ENCODE results near the gene HSD17B8.

The HSD17B8 gene

DNA sequence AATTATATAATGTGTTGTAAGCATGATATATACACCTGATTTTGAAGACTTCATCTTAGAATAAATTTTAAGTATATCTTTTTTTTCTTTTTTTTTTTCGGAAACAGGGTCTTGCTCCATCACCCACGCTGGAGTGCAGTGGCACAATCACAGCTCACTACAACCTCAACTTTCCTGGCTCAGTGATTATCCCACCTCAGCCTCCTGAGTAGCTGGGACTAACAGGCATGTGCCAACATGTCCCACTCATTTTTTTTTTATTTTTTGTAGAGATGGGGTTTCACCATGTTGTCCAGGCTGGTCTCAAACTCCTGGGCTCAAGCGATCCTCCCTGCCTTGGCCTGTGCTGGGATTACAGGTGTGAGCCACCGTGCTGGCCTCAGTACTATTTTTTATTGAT, 50.1 kb downstream of the HSD17B8 start:
- no peaks in the 10 kb centered on the region for H3K79me2 ChIP-seq (ENCODE audit: insufficient read depth, low read length)
- H3K9me2 ChIP-seq (ENCODE audit: low read depth, low read length), result no peaks in the 10 kb centered on the region
- TF ChIP-seq, protein P1, sequence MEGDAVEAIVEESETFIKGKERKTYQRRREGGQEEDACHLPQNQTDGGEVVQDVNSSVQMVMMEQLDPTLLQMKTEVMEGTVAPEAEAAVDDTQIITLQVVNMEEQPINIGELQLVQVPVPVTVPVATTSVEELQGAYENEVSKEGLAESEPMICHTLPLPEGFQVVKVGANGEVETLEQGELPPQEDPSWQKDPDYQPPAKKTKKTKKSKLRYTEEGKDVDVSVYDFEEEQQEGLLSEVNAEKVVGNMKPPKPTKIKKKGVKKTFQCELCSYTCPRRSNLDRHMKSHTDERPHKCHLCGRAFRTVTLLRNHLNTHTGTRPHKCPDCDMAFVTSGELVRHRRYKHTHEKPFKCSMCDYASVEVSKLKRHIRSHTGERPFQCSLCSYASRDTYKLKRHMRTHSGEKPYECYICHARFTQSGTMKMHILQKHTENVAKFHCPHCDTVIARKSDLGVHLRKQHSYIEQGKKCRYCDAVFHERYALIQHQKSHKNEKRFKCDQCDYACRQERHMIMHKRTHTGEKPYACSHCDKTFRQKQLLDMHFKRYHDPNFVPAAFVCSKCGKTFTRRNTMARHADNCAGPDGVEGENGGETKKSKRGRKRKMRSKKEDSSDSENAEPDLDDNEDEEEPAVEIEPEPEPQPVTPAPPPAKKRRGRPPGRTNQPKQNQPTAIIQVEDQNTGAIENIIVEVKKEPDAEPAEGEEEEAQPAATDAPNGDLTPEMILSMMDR (IDR thresholded peaks at IDR 0.05; ENCODE audit: low read length), result no peak
- no peak for TF ChIP-seq EZH2 (IDR thresholded peaks at IDR 0.05; ENCODE audit: borderline replicate concordance, low read length)
- H3K36me3 ChIP-seq (ENCODE audit: insufficient read depth, low read length), result peaks cover 37% of the 10 kb centered on the region
- peaks cover 11% of the 10 kb centered on the region for H3K4me1 ChIP-seq (ENCODE audit: insufficient read depth, low read length, severe bottlenecking)
- no peaks in the 10 kb centered on the region for H3K9me3 ChIP-seq (ENCODE audit: low read length)
- no peak overlapping the region for H3K27ac ChIP-seq (ENCODE audit: low read depth, low read length, poor library complexity, severe bottlenecking)
- no peak overlapping the region for H3K9ac ChIP-seq (ENCODE audit: low read length)
- no peaks in the 10 kb centered on the region for H3F3A ChIP-seq (ENCODE audit: insufficient read depth, low read length)
- no peak overlapping the region for H3K4me3 ChIP-seq (ENCODE audit: low read depth, low read length, poor library complexity, severe bottlenecking)
- no peak overlapping the region for H2AFZ ChIP-seq (ENCODE audit: low read length)
- no peaks in the 10 kb centered on the region for H4K20me1 ChIP-seq (ENCODE audit: insufficient read depth, low read length)
- H3K4me2 ChIP-seq (ENCODE audit: low read length), result no peak overlapping the region
- H3K27me3 ChIP-seq (ENCODE audit: insufficient read depth, low read length), result no peaks in the 10 kb centered on the region

Measured in OCI-LY1 (cell line).